HepG2 (cell line): ENCODE results near the gene RTCA. TPM values are rescaled to one million over a fixed set of nuclear protein-coding genes. Genes with fewer than 3 reads are reported as not detected.
A peak's percentile ranks its signal among the peaks of the same experiment; 100 is the strongest.

Source experiments
- ATAC-seq: fragments of 200-7000 bp; cut with Tn5 transposase; 3 replicates; pipeline ENCODE4 v1.9.1; 2020; ENCODE audit warnings: mild to moderate bottlenecking, moderate library complexity
- Bru-seq: library from RNA; stranded (reverse); fragments of 400-500 nt; gene quantifications from one replicate; lab custom pipeline; 2021; lab: Mats Ljungman, UMichigan
- BruChase-seq, 2 experiments: library from RNA; stranded (reverse); fragments of 400-500 nt; gene quantifications; one replicate each; lab custom pipeline; 2021; lab: Mats Ljungman, UMichigan
- BruUV-seq: library from RNA; stranded (reverse); fragments of 400-500 nt; replicated peaks from 2 replicates; lab custom pipeline; 2021; lab: Mats Ljungman, UMichigan
- CTCF ChIA-PET: fragments of 300-600 bp; formaldehyde crosslinking; extraction: SDS; loops from one replicate; lab custom pipeline; 2021; ENCODE audit warnings: low total read pairs, inconsistent platforms, low intra/inter-chr PET ratio; lab: Yijun Ruan, JAX
- POLR2A ChIA-PET: fragments of 350-600 bp; sonication (Branson Sonifier 250); formaldehyde crosslinking; loops from one replicate; lab custom pipeline; 2020; ENCODE audit warnings: antibody characterized with exemption, inconsistent platforms; lab: Yijun Ruan, JAX
- DNase-seq: peaks from one replicate; pipeline ENCODE4 v3.0.0-alpha.2; 2015; ENCODE audit warnings: low spot score
- FAIRE-seq: peaks from 3 replicates; lab custom pipeline; 2011; peaks lifted over from hg19 to GRCh38; lab: Jason Lieb, UNC
- H2AFZ ChIP-seq: one replicate; pipeline ENCODE4 v1.6.1; 2011; ENCODE audit warnings: low read length, inconsistent platforms
- H3K27ac ChIP-seq: fragments of 300-600 bp; 3 replicates; pipeline ENCODE4 v1.8.0; 2011; ENCODE audit warnings: mixed run types, mild to moderate bottlenecking, mixed read lengths, low read length, inconsistent platforms; ENCODE audit not compliant: insufficient read depth; ENCODE audit errors: extremely low read length
- H3K27me3 ChIP-seq, 2 experiments: fragments of 200-600 bp in 1 of 2; 2 replicates in 1 of 2; 3 replicates in 1 of 2; pipeline versions ENCODE4 v1.6.0 to v1.8.0; 2011; ENCODE audit warnings: low read length in 2 of 2, mild to moderate bottlenecking in 2 of 2, moderate library complexity in 2 of 2, inconsistent platforms in 1 of 2; ENCODE audit not compliant: insufficient read depth in 2 of 2, control insufficient read depth in 1 of 2
- H3K36me3 ChIP-seq, 2 experiments: fragments of 200-600 bp in 1 of 2; replicated peaks in 1 of 2; 2 replicates in 1 of 2; 3 replicates in 1 of 2; pipeline versions ENCODE4 v1.5.1 to v1.8.0; 2011; ENCODE audit warnings: low read length in 2 of 2, inconsistent platforms in 1 of 2; ENCODE audit not compliant: insufficient read depth in 2 of 2, control insufficient read depth in 1 of 2
- H3K4me1 ChIP-seq: 2 replicates; pipeline ENCODE4 v1.5.1; 2012; ENCODE audit warnings: low read length, inconsistent platforms; ENCODE audit not compliant: insufficient read depth
- H3K4me2 ChIP-seq: 2 replicates; pipeline ENCODE4 v1.6.0; 2011; ENCODE audit warnings: low read depth, low read length, inconsistent platforms
- H3K4me3 ChIP-seq, 3 experiments: fragments of 200-600 bp in 1 of 3; sonication (generic), shearing (Covaris generic) in 1 of 3; replicated peaks in 1 of 3; 2 replicates each; pipeline ENCODE4 v1.5.1; 2011 to 2016; ENCODE audit warnings: low read length in 3 of 3, inconsistent platforms in 2 of 3, low read depth in 2 of 3, mild to moderate bottlenecking in 2 of 3, control low read depth in 1 of 3, mixed read lengths in 1 of 3; ENCODE audit not compliant: insufficient read depth in 1 of 3
- H3K79me2 ChIP-seq: one replicate; pipeline ENCODE4 v1.6.1; 2011; ENCODE audit warnings: low read length, inconsistent platforms; ENCODE audit not compliant: insufficient read depth
- H3K9ac ChIP-seq: 2 replicates; pipeline ENCODE4 v1.6.0; 2011; ENCODE audit warnings: mild to moderate bottlenecking, low read depth, low read length, inconsistent platforms; ENCODE audit not compliant: insufficient read depth
- H3K9me3 ChIP-seq: 2 replicates; pipeline ENCODE4 v1.5.1; 2012; ENCODE audit warnings: mild to moderate bottlenecking, low read length
- H4K20me1 ChIP-seq: 2 replicates; pipeline ENCODE4 v1.6.0; 2011; ENCODE audit warnings: inconsistent platforms, mild to moderate bottlenecking, low read length, moderate library complexity; ENCODE audit not compliant: insufficient read depth
- FOXA3 ChIP-seq: IDR thresholded peaks from 2 replicates; pipeline ENCODE4 v1.6.1; 2016; ENCODE audit warnings: missing genetic modification reagents, missing compliant biosample characterization
- MED1 ChIP-seq: sonication (generic); formaldehyde crosslinking; IDR thresholded peaks from 2 replicates; pipeline ENCODE4 v1.4.0; 2020; ENCODE audit warnings: missing genetic modification reagents
- MTF2 ChIP-seq: sonication (generic); formaldehyde crosslinking; IDR thresholded peaks from 2 replicates; pipeline ENCODE4 v1.5.0; 2020; ENCODE audit warnings: missing genetic modification reagents, borderline replicate concordance
- STAG1 ChIP-seq: sonication (generic); formaldehyde crosslinking; IDR thresholded peaks from 2 replicates; pipeline ENCODE4 v1.4.0; 2020; ENCODE audit warnings: missing genetic modification reagents
- YEATS4 ChIP-seq: sonication (generic); formaldehyde crosslinking; IDR thresholded peaks from 2 replicates; pipeline ENCODE4 v1.4.0; 2020; ENCODE audit warnings: missing genetic modification reagents, borderline replicate concordance
- ZBTB20 ChIP-seq: sonication (generic); formaldehyde crosslinking; IDR thresholded peaks from 2 replicates; pipeline ENCODE4 v1.8.1; 2023; ENCODE audit warnings: missing genetic modification reagents, low read depth, mild to moderate bottlenecking, borderline replicate concordance
- ZC3H13 ChIP-seq: sonication (generic); formaldehyde crosslinking; IDR thresholded peaks from 2 replicates; pipeline ENCODE4 v1.8.1; 2023; ENCODE audit warnings: mild to moderate bottlenecking, missing genetic modification reagents, moderate library complexity
- ZFP41 ChIP-seq: sonication (generic); formaldehyde crosslinking; IDR thresholded peaks from 2 replicates; pipeline ENCODE4 v1.4.0; 2020; ENCODE audit warnings: mild to moderate bottlenecking, missing genetic modification reagents, borderline replicate concordance
- ZNF737 ChIP-seq: sonication (generic); formaldehyde crosslinking; IDR thresholded peaks from 2 replicates; pipeline ENCODE4 v1.5.0; 2020; ENCODE audit warnings: missing genetic modification reagents, mild to moderate bottlenecking, borderline replicate concordance
- ZSCAN25 ChIP-seq: sonication (generic); formaldehyde crosslinking; IDR thresholded peaks from 2 replicates; pipeline ENCODE4 v1.8.0; 2022; ENCODE audit warnings: mild to moderate bottlenecking, missing genetic modification reagents
- WGBS: methylation state at CpG from one replicate; pipeline ENCODE4 v1.1.6; 2017; ENCODE audit warnings: low lambda C conversion rate; 5-methylcytosine and 5-hydroxymethylcytosine counted together
- in situ Hi-C: cut with HindIII; loops from 2 replicates; pipeline ENCODE4 v1.10.0; 2017; ENCODE audit warnings: low pct_unique_long_range_greater_than_20kb; ENCODE audit not compliant: extremely low pct_ligation_motif_present
- intact Hi-C: fragments of 100-400 bp; cut with micrococcal nuclease; formaldehyde crosslinking; loops from one replicate; pipeline ENCODE4 v1.10.0; 2022; ENCODE audit not compliant: unreplicated experiment
- long read RNA-seq, 2 experiments: library from RNA in 1 of 2; library from polyadenylated mRNA in 1 of 2; stranded (forward) in 1 of 2; unstranded in 1 of 2; transcript quantifications; one replicate each; pipeline ENCODE4 v2.0.0, GENCODE V29; 2019 to 2022
- polyA minus RNA-seq, 3 experiments: library from RNA; depleted of rRNA, polyadenylated mRNA; stranded (reverse); fragments of >200 nt; gene quantifications; 2 replicates each; pipeline ENCODE4 v1.2.3, GENCODE V29; 2011; ENCODE audit warnings: low replicate concordance in 1 of 3
- polyA plus RNA-seq, 8 experiments: library from polyadenylated mRNA; depleted of rRNA in 3 of 8; stranded (reverse) in 7 of 8; unstranded in 1 of 8; fragments of >200 nt; fragmentation: Illumina TruSeq in 4 of 8; extraction: Trizol in 4 of 8; gene quantifications; 2 replicates each; pipeline versions ENCODE4 v1.2.1 to v1.2.3, GENCODE V29; 2011 to 2016; ENCODE audit warnings: low read depth in 4 of 8, missing spikeins in 1 of 8, mixed read lengths in 1 of 8; ENCODE audit not compliant: insufficient read depth in 1 of 8
- total RNA-seq, 5 experiments: library from RNA; depleted of rRNA; stranded (reverse); fragments of >200 nt; fragmentation: Illumina TruSeq; extraction: Trizol; gene quantifications; 2 replicates each; pipeline ENCODE4 v1.2.3, GENCODE V29; 2016; ENCODE audit warnings: low read depth in 1 of 5
- TF ChIP-seq, protein P1 (sequence below): sonication (generic); formaldehyde crosslinking; IDR thresholded peaks from 2 replicates; pipeline ENCODE4 v1.9.0; 2021; ENCODE audit warnings: missing genetic modification reagents, borderline replicate concordance
- TF ChIP-seq, protein P2 (sequence below): sonication (generic); formaldehyde crosslinking; IDR thresholded peaks from 2 replicates; pipeline ENCODE4 v1.5.0; 2020; ENCODE audit warnings: mild to moderate bottlenecking, missing genetic modification reagents

The RTCA gene
- total RNA-seq (2016; rRNA removed; fragmentation: Illumina TruSeq; extraction: Trizol) = 31.0 and 37.7 TPM in 2 replicates
- 7.0 and 7.1 TPM in 2 replicates for total RNA-seq (2016; cell fraction: cytosol; rRNA removed; fragmentation: Illumina TruSeq; extraction: Trizol; ENCODE audit: low read depth)
- 31.0 and 39.6 TPM in 2 replicates for total RNA-seq (2016; cell fraction: insoluble cytoplasmic fraction; rRNA removed; fragmentation: Illumina TruSeq; extraction: Trizol)
- 21.0 and 21.2 TPM in 2 replicates for total RNA-seq (2016; cell fraction: membrane; rRNA removed; fragmentation: Illumina TruSeq; extraction: Trizol)
- 25.1 and 25.3 TPM in 2 replicates for total RNA-seq (2016; cell fraction: nucleus; rRNA removed; fragmentation: Illumina TruSeq; extraction: Trizol)
- polyA plus RNA-seq (2011; rRNA removed) = 19.3 and 22.7 TPM in 2 replicates
- polyA plus RNA-seq (2011; cell fraction: cytosol; rRNA removed) = 10.1 and 13.4 TPM in 2 replicates
- 7.0 and 9.6 TPM in 2 replicates for polyA plus RNA-seq (2011; cell fraction: nucleus; rRNA removed)
- polyA plus RNA-seq (2012) = 21.3 and 28.6 TPM in 2 replicates
- 11.0 and 11.6 TPM in 2 replicates for polyA plus RNA-seq (2016; cell fraction: cytosol; fragmentation: Illumina TruSeq; extraction: Trizol; ENCODE audit: low read depth)
- polyA plus RNA-seq (2016; cell fraction: insoluble cytoplasmic fraction; fragmentation: Illumina TruSeq; extraction: Trizol; ENCODE audit: low read depth) = 50.8 and 50.9 TPM in 2 replicates
- 21.7 and 22.9 TPM in 2 replicates for polyA plus RNA-seq (2016; cell fraction: membrane; fragmentation: Illumina TruSeq; extraction: Trizol; ENCODE audit: low read depth)
- polyA plus RNA-seq (2016; cell fraction: nucleus; fragmentation: Illumina TruSeq; extraction: Trizol; ENCODE audit: insufficient read depth, low read depth) = 30.3 and 32.0 TPM in 2 replicates
- 8.7 and 11.8 TPM in 2 replicates for polyA minus RNA-seq (2011; rRNA and poly(A)+ RNA removed; ENCODE audit: low replicate concordance)
- 11.2 and 11.9 TPM in 2 replicates for polyA minus RNA-seq (2011; cell fraction: cytosol; rRNA and poly(A)+ RNA removed)
- 31.8 TPM in 2 replicates for polyA minus RNA-seq (2011; cell fraction: nucleus; rRNA and poly(A)+ RNA removed)
- Bru-seq, nascent RNA = percentile 81 among the genes with signal in this experiment
- BruChase-seq, experiment 1, labeled RNA remaining after a 6-hour chase = percentile 77 among the genes with signal in this experiment
- BruChase-seq, experiment 2, labeled RNA remaining after a 2-hour chase = percentile 73 among the genes with signal in this experiment
- long read RNA-seq, experiment 1, transcript RTCA-203 (11 exons, 2,535 nt) = major isoform, 38 of 42 reads
- long read RNA-seq, experiment 1, partial matches to known transcripts = 2 of 42 reads
- long read RNA-seq, experiment 1, other reads (novel, unspliced or antisense) = 1 of 42 reads
- long read RNA-seq, experiment 2, transcript RTCA-203 (11 exons, 2,535 nt) = major isoform, 29 of 68 reads
- long read RNA-seq, experiment 2, partial matches to known transcripts = 27 of 68 reads
- long read RNA-seq, experiment 2, other reads (novel, unspliced or antisense) = 11 of 68 reads

GRCh38 chr1:100265931-100266740 lies at the start of gene RTCA:
Gene RTCA (plus strand): TSS chr1:100266216. CDS start chr1:100266376, 160 bp downstream.
- CTCF ChIA-PET = no interaction called here
- Histone ChIP-seq H3K9ac (peak within 1 kb of the TSS; percentile 89), H3K36me3 (peaks cover 6 to 17% of the 10 kb centered on the region in 2 experiments), H2AFZ (peak within 1 kb of the TSS; percentile 93), H3K4me1 (peaks cover 39% of the 10 kb centered on the region), H3K4me2 (peak within 1 kb of the TSS; percentile 86), H4K20me1 (no peaks in the 10 kb centered on the region), H3K4me3 (peak within 1 kb of the TSS; percentile 94 to 99 (median 98)), H3K27ac (peak within 1 kb of the TSS; percentile 89), H3K9me3 (no peaks in the 10 kb centered on the region), H3K79me2 (peaks cover 29% of the 10 kb centered on the region), H3K27me3 (no peaks in the 10 kb centered on the region; a peak in 1 of 5 replicates)
- POLR2A ChIA-PET = interaction anchor here (0.7 to 5.3 kb wide), 7 partner anchors 10 to 296 kb away, joined by 3 to 69 read pairs (median 5); partner anchors contain the start of genes CDC14A, DBT, SASS6 and SLC35A3
- in situ Hi-C loops = loop anchor here (5.0 to 10.0 kb wide), 2 partner anchors 86 to 189 kb away; partner anchors contain the start of gene CDC14A
- WGBS = 0% methylated on average over 26 of the region's 53 CpGs
- DNase-seq (peak; percentile 90), FAIRE-seq (peak; percentile 48), ATAC-seq (peak; percentile 97)
- intact Hi-C loops = loop anchor here (2.0 to 5.0 kb wide), 4 partner anchors 13 to 191 kb away; partner anchors contain the start of genes SASS6 and TRMT13
- BruUV-seq = no TSS peak
- TF ChIP-seq STAG1 (CRISPR knock-in tag) = peak; percentile 15; the same call in 1 of the 2 replicates
- TF ChIP-seq ZFP41 = no peak
- peak; percentile 57 for TF ChIP-seq MED1 (CRISPR knock-in tag)
- no peak for TF ChIP-seq FOXA3 (CRISPR knock-in tag)
- TF ChIP-seq ZNF737 (CRISPR knock-in tag) = 0 out of 2 replicates have a peak, but pooled peaks have one; percentile 37
- peak; percentile 88 for TF ChIP-seq YEATS4 (CRISPR knock-in tag)
- TF ChIP-seq ZC3H13 (CRISPR knock-in tag) = 0 out of 2 replicates have a peak, but pooled peaks have one; percentile 48
- TF ChIP-seq, protein P1, sequence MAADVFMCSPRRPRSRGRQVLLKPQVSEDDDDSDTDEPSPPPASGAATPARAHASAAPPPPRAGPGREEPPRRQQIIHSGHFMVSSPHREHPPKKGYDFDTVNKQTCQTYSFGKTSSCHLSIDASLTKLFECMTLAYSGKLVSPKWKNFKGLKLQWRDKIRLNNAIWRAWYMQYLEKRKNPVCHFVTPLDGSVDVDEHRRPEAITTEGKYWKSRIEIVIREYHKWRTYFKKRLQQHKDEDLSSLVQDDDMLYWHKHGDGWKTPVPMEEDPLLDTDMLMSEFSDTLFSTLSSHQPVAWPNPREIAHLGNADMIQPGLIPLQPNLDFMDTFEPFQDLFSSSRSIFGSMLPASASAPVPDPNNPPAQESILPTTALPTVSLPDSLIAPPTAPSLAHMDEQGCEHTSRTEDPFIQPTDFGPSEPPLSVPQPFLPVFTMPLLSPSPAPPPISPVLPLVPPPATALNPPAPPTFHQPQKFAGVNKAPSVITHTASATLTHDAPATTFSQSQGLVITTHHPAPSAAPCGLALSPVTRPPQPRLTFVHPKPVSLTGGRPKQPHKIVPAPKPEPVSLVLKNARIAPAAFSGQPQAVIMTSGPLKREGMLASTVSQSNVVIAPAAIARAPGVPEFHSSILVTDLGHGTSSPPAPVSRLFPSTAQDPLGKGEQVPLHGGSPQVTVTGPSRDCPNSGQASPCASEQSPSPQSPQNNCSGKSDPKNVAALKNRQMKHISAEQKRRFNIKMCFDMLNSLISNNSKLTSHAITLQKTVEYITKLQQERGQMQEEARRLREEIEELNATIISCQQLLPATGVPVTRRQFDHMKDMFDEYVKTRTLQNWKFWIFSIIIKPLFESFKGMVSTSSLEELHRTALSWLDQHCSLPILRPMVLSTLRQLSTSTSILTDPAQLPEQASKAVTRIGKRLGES (CRISPR knock-in tag) = 0 out of 2 replicates have a peak, but pooled peaks have one; percentile 62
- TF ChIP-seq ZSCAN25 = peak; percentile 64
- TF ChIP-seq, protein P2, sequence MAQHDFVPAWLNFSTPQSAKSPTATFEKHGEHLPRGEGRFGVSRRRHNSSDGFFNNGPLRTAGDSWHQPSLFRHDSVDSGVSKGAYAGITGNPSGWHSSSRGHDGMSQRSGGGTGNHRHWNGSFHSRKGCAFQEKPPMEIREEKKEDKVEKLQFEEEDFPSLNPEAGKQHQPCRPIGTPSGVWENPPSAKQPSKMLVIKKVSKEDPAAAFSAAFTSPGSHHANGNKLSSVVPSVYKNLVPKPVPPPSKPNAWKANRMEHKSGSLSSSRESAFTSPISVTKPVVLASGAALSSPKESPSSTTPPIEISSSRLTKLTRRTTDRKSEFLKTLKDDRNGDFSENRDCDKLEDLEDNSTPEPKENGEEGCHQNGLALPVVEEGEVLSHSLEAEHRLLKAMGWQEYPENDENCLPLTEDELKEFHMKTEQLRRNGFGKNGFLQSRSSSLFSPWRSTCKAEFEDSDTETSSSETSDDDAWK = no peak
- TF ChIP-seq ZBTB20 = peak; percentile 28; the same call in 1 of the 2 replicates
- peak; percentile 70; the same call in 1 of the 2 replicates for TF ChIP-seq MTF2 (CRISPR knock-in tag)
